22Rv1 (cell line): ENCODE measurements around the gene PDE8A.

Source experiments
- H3K27ac ChIP-seq: fragments of 450-650 bp; 2 replicates; pipeline ENCODE4 v1.5.1; 2017
- CTCF ChIP-seq: fragments of 450-650 bp; IDR thresholded peaks from 2 replicates; pipeline ENCODE4 v1.5.1; 2017; ENCODE audit warnings: mild to moderate bottlenecking
- ZFX ChIP-seq: fragments of 450-650 bp; IDR thresholded peaks from 2 replicates; pipeline ENCODE4 v1.6.1; 2017; ENCODE audit warnings: antibody characterized with exemption, borderline replicate concordance

PDE8A gene

GRCh38 chr15:84961114-84961452 is 20.6 kb upstream of the PDE8A start:
- TF ChIP-seq CTCF (no peak), ZFX (no peak)

GRCh38 chr15:84961707-84962106 is 19.9 kb upstream of the PDE8A start:
- TF ChIP-seq CTCF (no peak), ZFX (no peak)
- H3K27ac ChIP-seq, result no peak overlapping the region

More at GRCh38 chr15:84961114-84961452, 20.6 kb upstream of the PDE8A start:
- no peak overlapping the region for H3K27ac ChIP-seq

- no peak overlapping the region for H3K27ac ChIP-seq
- no peak for TF ChIP-seq CTCF
- no peak for TF ChIP-seq ZFX
Measured at GRCh38 chr15:84962955-84963354, 18.7 kb upstream of the PDE8A start.

GRCh38 chr15:84967380-84967779 is 14.3 kb upstream of the PDE8A start:
- H3K27ac ChIP-seq, result no peak overlapping the region
- TF ChIP-seq ZFX (no peak), CTCF (no peak)

GRCh38 chr15:84968301-84968700 is 13.4 kb upstream of the PDE8A start:
- TF ChIP-seq CTCF, result no peak
- TF ChIP-seq ZFX, result no peak
- no peak overlapping the region for H3K27ac ChIP-seq

- no peak for TF ChIP-seq CTCF
- TF ChIP-seq ZFX, result no peak
- H3K27ac ChIP-seq, result no peak overlapping the region
Measured at GRCh38 chr15:84969257-84969656, 12.4 kb upstream of the PDE8A start.

GRCh38 chr15:84970843-84971242 is 10.8 kb upstream of the PDE8A start:
- no peak overlapping the region for H3K27ac ChIP-seq
- TF ChIP-seq CTCF, result no peak
- TF ChIP-seq ZFX, result no peak
